Mucosa of stomach (tissue), 1 donor: Measurements from ENCODE around the gene SORL1.
"Not testable (repeated sequence)": the region's sequence is repeated elsewhere in the genome, so short reads cannot be mapped to it uniquely, and the experiment has no call there.

ENCODE experiments used
- H3K27me3 ChIP-seq: one replicate; pipeline ENCODE4 v1.7.0; 2013; ENCODE audit warnings: mild to moderate bottlenecking, low read length; ENCODE audit not compliant: control insufficient read depth, insufficient read depth
- H3K36me3 ChIP-seq: one replicate; pipeline ENCODE4 v1.7.0; 2013; ENCODE audit warnings: low read length; ENCODE audit not compliant: control insufficient read depth, insufficient read depth
- H3K4me1 ChIP-seq: one replicate; pipeline ENCODE4 v1.7.0; 2013; ENCODE audit warnings: mild to moderate bottlenecking, low read length; ENCODE audit not compliant: control insufficient read depth, insufficient read depth
- H3K4me3 ChIP-seq: one replicate; pipeline ENCODE4 v1.7.0; 2013; ENCODE audit warnings: low read length
- H3K9ac ChIP-seq: one replicate; pipeline ENCODE4 v1.7.0; 2013; ENCODE audit warnings: mild to moderate bottlenecking, low read length, moderate library complexity
- H3K9me3 ChIP-seq: one replicate; pipeline ENCODE4 v1.7.0; 2013; ENCODE audit warnings: mild to moderate bottlenecking, low read length, moderate library complexity; ENCODE audit not compliant: control insufficient read depth
- donor health status: Pancreatic carcinoma.

SORL1 gene

DNA sequence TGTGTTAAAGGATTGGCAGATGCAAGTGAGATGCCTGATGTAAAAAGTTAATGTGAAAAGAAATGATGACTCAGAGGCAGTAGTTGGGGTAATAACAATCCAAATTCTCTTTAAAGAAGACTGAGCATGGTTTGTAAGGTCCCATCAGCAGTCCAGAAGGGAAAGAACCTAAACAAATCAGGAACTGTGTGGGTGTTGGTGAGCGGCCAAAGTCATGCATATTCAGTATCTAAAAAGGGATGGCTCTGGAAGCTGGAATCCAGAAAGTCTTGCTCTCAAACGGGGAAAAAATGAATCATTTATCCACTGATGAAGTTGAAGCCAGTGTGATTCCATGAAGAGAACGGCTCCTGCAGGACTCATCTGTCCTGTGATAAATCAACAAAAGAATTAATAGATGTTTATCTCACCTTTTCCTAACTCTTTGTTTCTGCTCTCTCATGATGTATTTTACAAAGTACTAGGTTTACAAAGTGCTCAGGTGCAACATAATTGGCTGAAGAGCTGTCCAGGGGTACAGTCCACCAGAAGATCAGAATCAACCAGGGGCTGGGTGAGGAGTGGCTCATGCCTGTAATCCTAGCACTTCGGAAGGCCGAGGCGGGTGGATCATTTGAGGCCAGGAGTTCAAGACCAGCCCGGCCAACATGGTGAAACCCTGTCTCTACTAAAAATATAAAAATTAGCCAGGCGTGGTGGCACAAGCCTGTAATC lies 21.1 kb downstream of the SORL1 start:
- Histone ChIP-seq H3K27me3 (no peaks in the 10 kb centered on the region), H3K36me3 (no peaks in the 10 kb centered on the region), H3K9ac (no peak overlapping the region), H3K9me3 (no peaks in the 10 kb centered on the region), H3K4me3 (no peak overlapping the region), H3K4me1 (peaks cover 21% of the 10 kb centered on the region)

DNA sequence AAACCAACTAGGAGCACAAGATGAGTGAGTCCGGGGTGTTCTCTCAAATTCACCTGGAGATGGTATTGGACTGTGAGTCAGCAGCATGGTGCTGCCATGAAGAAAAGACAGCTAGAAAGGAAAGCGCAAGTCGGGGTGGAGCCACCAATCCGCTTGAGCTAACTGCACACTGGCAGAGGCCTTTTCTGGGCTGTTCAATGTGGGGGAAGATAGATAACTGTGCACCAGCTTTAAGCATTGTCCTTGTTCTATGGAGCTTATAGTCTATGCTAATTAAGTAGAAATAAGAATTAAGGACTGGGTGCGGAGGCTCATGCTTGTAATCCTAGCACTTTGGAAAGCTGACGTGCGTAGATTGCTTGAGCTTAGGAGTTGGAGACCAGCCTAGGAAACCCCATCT lies 22.6 kb downstream of the SORL1 start:
- no peaks in the 10 kb centered on the region for H3K9me3 ChIP-seq
- H3K27me3 ChIP-seq = no peaks in the 10 kb centered on the region
- H3K4me1 ChIP-seq = peaks cover 33% of the 10 kb centered on the region
- H3K9ac ChIP-seq = no peak overlapping the region
- H3K4me3 ChIP-seq = no peak overlapping the region
- H3K36me3 ChIP-seq = no peaks in the 10 kb centered on the region

DNA sequence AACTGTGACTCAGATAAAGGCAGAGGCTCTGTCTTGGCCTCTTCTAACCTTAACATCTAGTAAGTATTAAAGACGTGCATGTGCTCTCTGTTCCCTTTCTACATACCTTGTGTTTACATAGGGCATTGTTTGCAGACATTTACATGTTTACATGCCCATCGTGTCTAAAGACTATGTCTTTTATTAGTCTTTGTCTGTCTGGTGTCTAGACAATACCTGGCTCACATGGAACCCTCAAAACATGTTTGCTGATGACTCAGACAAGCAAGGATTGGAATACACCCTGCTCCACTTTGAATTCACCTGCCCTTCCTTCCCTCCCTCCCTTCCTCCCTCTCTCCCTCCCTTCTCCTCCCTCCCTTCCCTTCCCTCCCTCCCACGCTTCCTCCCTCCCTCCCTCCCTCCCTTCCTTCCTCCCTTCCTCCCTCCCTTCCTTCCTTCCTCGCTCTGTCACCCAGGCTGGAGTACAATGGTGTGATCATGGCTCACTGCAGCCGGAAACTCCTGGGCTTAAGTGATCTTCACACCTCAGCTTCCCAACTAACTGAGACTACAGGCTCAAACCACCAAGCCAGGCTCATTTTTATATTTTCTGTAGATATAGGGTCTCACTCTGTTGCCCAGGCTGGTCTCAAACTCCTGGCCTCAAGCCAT lies 24.4 kb downstream of the SORL1 start:
- Histone ChIP-seq H3K4me1 (peaks cover 35% of the 10 kb centered on the region), H3K9me3 (no peaks in the 10 kb centered on the region), H3K4me3 (no peak overlapping the region), H3K36me3 (no peaks in the 10 kb centered on the region), H3K27me3 (no peaks in the 10 kb centered on the region), H3K9ac (no peak overlapping the region)

DNA sequence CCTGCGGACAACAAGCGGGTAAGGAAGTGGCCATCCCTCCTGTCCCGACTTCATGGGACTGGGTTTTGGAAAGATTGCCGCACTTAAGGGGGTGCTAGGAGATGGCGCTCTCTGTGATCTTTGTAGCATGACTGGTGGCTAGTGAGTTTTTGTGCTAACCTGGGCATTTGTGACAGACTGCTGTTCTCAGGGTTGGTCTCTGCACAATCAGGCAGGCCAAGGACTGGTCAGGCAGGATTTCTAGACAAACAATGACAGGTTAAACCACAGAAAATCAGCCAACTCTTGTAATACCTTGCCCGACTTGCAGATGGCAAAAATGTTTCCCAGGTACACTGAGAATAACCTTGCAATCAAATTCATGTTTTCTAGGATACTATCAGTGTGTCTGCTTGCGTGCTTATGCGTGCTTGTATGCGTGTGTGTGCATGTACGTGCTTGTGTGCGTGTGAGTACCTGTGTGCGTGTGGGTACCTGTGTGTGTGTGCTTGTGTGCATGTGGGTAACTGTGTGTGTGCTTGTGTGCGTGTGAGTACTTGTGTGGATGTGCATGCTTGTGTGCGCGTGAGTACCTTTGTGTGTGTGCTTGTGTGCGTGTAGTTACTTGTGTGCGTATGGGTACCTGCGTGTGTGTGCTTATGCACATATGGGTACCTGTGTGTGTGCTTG lies 26.2 kb downstream of the SORL1 start:
- peak overlapping the region; percentile 25 for H3K9ac ChIP-seq
- no peaks in the 10 kb centered on the region for H3K36me3 ChIP-seq
- H3K4me1 ChIP-seq = peaks cover 43% of the 10 kb centered on the region
- no peak overlapping the region for H3K4me3 ChIP-seq
- no peaks in the 10 kb centered on the region for H3K27me3 ChIP-seq
- H3K9me3 ChIP-seq = no peaks in the 10 kb centered on the region

DNA sequence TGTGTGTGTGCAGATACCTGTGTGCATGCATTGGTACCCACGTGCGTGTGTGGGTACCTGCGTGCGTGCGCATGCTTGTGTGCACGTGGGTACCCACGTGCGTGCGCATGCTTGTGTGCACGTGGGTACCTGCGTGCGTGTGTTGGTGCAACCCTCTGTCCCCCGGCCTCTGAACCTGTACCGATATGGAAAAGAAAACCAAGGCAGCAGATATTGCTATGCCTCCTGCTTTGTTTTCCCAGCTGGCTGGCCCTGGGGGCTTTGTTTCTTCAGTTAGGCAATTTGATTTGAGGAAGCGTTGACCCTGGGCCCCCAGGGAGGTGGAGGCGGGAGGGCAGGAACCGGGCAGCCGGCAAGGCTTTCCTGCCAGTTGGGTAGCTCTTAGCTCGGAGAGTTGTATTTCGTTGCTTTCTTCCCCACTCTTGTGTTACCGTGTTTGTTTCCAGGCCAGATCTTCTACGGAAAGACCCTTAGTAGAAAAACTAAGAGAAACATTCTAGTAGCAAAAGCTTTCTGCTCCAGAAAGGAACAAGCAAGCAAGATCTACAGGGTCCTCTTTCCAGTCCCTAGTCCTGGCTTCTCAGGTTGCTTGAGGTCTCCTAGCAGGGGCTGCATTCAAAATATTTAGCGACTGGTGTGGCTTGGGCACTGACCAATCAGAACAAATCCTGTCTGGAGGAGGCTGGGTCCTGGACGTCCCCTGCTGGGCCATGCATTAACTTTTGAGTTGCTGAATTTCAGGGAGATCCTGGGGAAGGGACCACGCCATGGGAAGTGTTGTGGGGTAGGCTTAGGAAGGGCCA lies 27.0 kb downstream of the SORL1 start:
- peaks cover 43% of the 10 kb centered on the region for H3K4me1 ChIP-seq
- H3K4me3 ChIP-seq = no peak overlapping the region
- H3K27me3 ChIP-seq = no peaks in the 10 kb centered on the region
- H3K9me3 ChIP-seq = no peaks in the 10 kb centered on the region
- no peaks in the 10 kb centered on the region for H3K36me3 ChIP-seq
- no peak overlapping the region for H3K9ac ChIP-seq

DNA sequence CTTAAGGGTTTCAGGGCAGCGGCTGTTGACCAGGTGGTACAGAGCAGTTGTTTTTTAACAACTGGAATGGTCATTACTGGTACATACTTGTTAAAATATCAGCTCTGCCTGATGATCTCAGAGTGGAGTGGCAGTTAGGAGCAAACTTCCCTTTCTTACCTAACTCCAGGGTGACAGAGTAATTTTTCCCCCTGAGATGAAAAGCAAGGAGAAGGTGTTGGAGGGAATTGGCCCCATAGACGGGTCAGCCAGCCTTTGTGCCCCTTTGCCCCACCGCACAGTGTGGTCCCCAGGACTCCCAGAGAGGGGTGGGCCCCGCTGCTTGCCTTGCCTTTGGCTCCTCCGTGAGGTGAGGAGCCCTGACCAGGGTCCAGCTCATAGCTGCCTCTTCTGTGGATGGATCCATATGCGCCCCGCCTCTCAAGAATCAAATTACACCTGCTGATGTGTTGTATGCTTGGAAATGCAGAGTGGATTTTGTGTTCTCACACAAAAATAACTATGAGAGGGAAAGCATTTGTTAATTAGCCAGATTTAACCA lies 27.7 kb downstream of the SORL1 start:
- H3K4me1 ChIP-seq = peaks cover 43% of the 10 kb centered on the region
- H3K4me3 ChIP-seq = no peak overlapping the region
- H3K36me3 ChIP-seq = no peaks in the 10 kb centered on the region
- H3K9ac ChIP-seq = no peak overlapping the region
- H3K9me3 ChIP-seq = no peaks in the 10 kb centered on the region
- H3K27me3 ChIP-seq = no peaks in the 10 kb centered on the region

DNA sequence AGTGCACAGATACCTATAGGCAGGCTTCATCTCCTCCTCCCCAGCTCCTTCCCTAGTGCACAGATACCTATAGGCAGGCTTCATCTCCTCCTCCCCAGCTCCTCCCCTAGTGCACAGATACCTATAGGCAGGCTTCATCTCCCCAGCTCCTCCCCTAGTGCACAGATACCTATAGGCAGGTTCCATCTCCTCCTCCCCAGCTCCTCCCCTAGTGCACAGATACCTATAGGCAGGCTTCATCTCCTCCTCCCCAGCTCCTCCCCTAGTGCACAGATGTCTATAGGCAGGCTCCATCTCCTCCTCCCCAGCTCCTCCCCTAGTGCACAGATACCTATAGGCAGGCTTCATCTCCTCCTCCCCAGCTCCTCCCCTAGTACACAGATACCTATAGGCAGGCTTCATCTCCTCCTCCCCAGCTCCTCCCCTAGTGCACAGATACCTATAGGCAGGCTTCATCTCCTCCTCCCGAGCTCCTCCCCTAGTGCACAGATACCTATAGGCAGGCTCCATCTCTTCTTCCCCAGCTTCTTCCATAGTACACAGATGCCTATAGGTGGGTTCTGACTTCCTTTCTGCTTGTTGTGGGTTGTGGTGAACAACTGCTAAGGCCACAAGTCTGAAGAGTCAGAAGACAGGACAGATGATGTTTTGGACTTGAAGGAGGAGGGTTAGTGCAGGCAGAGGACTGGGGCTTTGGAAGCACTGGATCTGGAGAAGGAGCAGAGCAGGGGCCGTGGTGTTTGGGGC lies 29.5 kb downstream of the SORL1 start:
- not testable (repeated sequence) for H3K36me3 ChIP-seq, H3K9me3 ChIP-seq, H3K4me3 ChIP-seq, H3K27me3 ChIP-seq, H3K9ac ChIP-seq
- H3K4me1 ChIP-seq = peaks cover 34% of the 10 kb centered on the region

DNA sequence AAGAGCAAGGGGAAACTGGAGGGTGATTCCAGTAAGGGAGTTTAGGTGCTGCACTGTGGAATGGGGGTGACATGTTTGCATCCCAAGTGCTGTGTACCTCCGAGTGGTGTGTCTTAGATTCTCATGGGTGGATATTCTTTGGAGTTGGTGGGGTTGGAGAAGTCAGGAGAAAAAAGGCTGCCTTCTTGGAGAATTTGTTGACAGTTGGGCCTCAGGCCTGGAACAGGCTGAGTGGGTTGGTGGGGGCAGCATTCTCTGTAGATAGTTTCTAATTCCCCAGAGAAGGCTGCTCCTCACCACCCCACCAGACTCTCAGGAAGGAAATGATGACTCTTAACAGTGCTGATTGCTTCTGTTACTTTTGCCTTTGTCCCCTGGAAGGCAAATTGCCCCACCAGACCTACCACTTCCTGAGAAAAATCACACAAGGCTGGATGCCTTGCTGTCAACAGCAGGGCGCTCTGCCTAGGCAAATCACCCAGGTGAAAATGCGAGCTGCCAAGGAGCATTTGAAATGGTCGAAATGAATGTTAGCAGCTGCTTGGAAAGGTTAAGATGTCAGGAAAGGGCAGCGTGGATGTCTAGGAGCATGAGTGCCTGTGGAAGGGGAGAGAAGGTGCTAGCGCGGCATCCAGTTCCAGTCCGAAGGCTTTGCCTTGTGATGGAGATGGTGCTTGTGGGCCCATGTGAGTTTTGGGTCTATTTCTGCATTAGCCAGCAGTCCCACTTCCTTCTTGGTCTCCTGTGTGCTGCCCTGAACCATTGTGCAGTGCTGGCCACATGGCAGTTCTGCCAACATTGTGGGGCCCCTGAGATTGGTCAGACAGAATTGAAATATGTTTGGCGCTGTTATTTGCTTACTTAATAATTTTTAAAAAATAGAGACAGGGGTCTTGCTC lies 30.4 kb downstream of the SORL1 start:
- H3K9ac ChIP-seq = no peak overlapping the region

DNA sequence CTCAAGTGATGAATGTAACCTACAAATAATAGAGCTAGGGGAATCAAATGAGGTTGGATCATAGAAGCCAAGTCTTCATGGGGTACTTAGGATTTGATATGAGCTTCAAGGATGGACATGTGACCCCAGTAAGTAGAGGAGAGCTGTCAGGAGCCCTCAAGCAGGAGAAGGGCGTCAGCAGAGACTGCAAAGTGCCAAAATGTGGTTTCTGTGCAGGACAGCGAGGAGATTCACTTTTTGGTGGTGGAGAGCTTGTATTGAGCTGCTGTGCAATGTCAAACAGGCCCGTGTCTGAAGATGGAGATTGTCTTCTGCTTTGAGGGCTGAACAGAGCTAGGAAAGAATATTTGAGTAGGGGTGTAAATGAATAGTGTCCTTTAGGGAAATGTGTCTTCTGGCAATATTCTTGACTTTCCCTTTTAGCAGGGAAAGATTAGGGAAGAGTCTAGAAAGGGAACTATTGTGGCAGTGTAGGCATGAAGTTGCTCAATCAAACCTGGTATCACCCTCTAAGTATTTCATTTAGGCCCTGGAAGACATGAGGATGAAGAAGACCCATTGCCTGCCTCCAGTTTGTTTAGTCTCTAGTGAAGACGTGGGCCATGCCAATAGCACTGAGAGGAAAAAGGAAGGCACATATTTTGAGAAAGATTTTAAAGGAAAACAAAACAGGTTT lies 31.8 kb downstream of the SORL1 start:
- no peak overlapping the region for H3K4me3 ChIP-seq
- no peaks in the 10 kb centered on the region for H3K27me3 ChIP-seq
- no peaks in the 10 kb centered on the region for H3K9me3 ChIP-seq
- H3K9ac ChIP-seq = no peak overlapping the region
- H3K36me3 ChIP-seq = no peaks in the 10 kb centered on the region
- peaks cover 26% of the 10 kb centered on the region for H3K4me1 ChIP-seq

More for the DNA sequence above, 30.4 kb downstream of the SORL1 start:
- H3K9me3 ChIP-seq = no peaks in the 10 kb centered on the region
- no peaks in the 10 kb centered on the region for H3K36me3 ChIP-seq
- no peaks in the 10 kb centered on the region for H3K27me3 ChIP-seq
- no peak overlapping the region for H3K4me3 ChIP-seq
- peaks cover 26% of the 10 kb centered on the region for H3K4me1 ChIP-seq

DNA sequence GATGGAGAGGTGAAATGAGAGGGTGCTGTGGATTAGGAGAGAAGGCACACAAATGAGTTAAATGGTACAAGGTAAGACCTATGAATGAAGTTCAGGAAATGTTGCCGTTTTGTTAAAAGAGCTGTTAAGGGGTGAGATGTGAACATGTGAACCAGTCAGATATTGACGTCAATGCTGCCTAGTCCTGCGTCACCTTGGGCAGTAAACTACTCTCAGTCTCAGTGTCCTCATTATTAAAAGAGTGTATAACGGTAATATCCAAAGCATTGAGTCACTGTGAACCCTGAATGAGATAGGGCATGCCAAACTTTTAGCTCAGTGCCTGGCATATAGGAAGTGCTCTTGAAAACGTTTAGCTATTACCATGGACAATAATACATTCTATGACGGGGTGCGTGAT lies 33.1 kb downstream of the SORL1 start:
- Histone ChIP-seq H3K9ac (no peak overlapping the region), H3K4me3 (no peak overlapping the region), H3K36me3 (no peaks in the 10 kb centered on the region), H3K9me3 (no peaks in the 10 kb centered on the region), H3K27me3 (no peaks in the 10 kb centered on the region), H3K4me1 (peaks cover 17% of the 10 kb centered on the region)
